ENCODE data around the gene FOXD2.

DNA sequence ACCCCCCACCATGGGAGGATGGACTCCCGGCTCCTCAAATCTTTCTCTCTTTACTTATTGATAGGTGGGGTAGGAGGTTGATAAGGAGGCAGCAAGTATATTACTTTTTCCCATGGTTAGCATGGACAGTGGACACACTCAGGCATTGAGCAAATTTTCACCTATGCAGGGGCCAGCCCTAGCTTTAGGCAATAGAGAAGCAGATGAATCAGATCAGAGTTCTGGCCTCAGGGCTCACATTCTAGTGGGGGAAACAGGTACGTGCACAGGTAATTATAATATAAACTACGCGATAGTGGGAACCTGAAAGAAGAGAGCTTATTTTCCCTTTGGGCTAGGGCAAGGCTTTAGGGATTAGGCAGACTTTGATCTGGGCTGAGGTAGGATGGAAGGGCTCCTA, 35.3 kb upstream of the FOXD2 start:
- TF ChIP-seq, protein P1, sequence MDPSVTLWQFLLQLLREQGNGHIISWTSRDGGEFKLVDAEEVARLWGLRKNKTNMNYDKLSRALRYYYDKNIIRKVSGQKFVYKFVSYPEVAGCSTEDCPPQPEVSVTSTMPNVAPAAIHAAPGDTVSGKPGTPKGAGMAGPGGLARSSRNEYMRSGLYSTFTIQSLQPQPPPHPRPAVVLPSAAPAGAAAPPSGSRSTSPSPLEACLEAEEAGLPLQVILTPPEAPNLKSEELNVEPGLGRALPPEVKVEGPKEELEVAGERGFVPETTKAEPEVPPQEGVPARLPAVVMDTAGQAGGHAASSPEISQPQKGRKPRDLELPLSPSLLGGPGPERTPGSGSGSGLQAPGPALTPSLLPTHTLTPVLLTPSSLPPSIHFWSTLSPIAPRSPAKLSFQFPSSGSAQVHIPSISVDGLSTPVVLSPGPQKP (IDR thresholded peaks at IDR 0.05; ENCODE audit: low read depth, low read length): no peak
- TF ChIP-seq CTCF (IDR thresholded peaks at IDR 0.05) (no peak), POLR2A (IDR thresholded peaks at IDR 0.05; ENCODE audit: low read length) (no peak), RAD21 (conservative IDR thresholded peaks at IDR 0.05 in 1 of 2, IDR thresholded peaks at IDR 0.05 in 1 of 2) (no peak), EP300 (IDR thresholded peaks at IDR 0.05) (no peak)
- TF ChIP-seq, protein P2, sequence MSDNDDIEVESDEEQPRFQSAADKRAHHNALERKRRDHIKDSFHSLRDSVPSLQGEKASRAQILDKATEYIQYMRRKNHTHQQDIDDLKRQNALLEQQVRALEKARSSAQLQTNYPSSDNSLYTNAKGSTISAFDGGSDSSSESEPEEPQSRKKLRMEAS (IDR thresholded peaks at IDR 0.05): no peak

Measured in A549 (cell line).